ENCODE results near the gene MCTP1.

DNA sequence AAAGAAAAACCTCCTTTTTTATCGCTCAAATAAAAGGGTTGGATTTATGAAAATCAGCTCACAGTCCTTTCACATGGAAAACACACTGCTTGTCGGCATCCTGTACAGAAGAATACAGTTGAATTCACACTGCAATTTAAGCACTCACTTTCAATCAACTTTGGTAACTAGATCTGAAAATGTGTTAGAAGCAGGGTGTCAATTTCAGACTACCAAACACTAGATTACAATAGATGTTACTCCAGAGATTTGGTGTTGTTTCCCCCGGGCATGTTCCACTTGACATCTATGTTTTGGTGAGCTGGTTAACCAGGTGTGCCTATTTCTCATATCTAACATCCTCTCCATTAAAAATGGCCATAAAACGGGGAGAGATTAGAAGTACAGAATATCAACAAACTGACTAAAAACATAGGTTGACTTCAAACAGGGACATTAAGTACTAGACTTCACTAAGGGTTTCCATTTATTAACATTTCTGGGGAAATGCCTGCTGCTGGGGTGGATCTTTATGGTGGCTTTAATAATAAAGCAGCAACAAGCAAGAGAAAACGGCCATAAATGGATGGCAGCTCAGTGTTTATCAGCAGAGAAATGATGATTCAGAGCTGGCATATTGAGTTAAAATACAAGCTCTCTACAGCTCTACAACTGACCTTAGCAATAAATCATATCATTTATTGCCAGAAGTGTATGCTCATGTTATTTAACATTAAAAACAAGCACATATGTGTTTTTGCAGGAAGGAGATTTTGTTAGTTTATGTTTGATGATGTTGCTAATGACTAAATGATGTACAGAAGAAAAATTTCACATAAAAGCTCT is 507.6 kb downstream of the MCTP1 start:
- TF ChIP-seq, protein P1, sequence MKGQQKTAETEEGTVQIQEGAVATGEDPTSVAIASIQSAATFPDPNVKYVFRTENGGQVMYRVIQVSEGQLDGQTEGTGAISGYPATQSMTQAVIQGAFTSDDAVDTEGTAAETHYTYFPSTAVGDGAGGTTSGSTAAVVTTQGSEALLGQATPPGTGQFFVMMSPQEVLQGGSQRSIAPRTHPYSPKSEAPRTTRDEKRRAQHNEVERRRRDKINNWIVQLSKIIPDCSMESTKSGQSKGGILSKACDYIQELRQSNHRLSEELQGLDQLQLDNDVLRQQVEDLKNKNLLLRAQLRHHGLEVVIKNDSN (IDR thresholded peaks at IDR 0.05): no peak
- TF ChIP-seq EP300 (IDR thresholded peaks at IDR 0.05; ENCODE audit: borderline replicate concordance): no peak
